ENCODE measurements around the gene DESI1. TPM values are rescaled to one million over a fixed set of nuclear protein-coding genes. Genes with fewer than 3 reads are reported as not detected.
"Not testable (repeated sequence)": the region's sequence is repeated elsewhere in the genome, so short reads cannot be mapped to it uniquely, and the experiment has no call there.

Gene DESI1
- total RNA-seq, 1 donor from 2014 or later, result 29.5 TPM

DNA sequence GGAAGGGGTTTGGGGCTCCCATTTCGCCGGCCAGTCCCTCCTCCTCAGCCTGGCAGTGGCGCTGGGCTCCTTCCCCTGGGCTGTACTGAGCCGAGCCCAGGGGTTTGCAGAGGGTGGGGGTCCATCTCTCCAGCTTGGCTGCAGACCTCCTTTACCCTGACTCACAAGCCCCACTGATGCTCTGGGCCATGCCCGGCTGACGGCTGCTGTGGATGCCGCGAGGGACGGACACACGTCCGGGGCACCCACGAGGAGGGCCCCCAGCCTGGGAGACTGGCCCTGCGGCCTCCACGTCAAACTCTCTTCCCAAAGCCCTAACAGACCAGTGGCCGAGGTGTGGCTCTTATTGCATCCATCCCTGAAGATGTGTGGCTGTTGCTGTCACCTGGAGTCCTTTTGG lies 45.3 kb downstream of the DESI1 start:
- TF ChIP-seq, protein P1, sequence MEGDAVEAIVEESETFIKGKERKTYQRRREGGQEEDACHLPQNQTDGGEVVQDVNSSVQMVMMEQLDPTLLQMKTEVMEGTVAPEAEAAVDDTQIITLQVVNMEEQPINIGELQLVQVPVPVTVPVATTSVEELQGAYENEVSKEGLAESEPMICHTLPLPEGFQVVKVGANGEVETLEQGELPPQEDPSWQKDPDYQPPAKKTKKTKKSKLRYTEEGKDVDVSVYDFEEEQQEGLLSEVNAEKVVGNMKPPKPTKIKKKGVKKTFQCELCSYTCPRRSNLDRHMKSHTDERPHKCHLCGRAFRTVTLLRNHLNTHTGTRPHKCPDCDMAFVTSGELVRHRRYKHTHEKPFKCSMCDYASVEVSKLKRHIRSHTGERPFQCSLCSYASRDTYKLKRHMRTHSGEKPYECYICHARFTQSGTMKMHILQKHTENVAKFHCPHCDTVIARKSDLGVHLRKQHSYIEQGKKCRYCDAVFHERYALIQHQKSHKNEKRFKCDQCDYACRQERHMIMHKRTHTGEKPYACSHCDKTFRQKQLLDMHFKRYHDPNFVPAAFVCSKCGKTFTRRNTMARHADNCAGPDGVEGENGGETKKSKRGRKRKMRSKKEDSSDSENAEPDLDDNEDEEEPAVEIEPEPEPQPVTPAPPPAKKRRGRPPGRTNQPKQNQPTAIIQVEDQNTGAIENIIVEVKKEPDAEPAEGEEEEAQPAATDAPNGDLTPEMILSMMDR (IDR thresholded peaks at IDR 0.05), result no peak
- no peaks in the 10 kb centered on the region for H3K27me3 ChIP-seq
- H3K4me3 ChIP-seq, result no peak overlapping the region
- no peak for ATAC-seq
- DNase-seq, result no peak
- no peak overlapping the region for H3K27ac ChIP-seq
- intact Hi-C loops (cut with DNase I), result no loop called here
- no peaks in the 10 kb centered on the region for H3K4me1 ChIP-seq
- H3K9me3 ChIP-seq, result no peaks in the 10 kb centered on the region
- H3K36me3 ChIP-seq, result peaks cover 31% of the 10 kb centered on the region

GRCh38 chr22:41574847-41575381 lies 45.9 kb downstream of the DESI1 start:
- Histone ChIP-seq H3K4me3 (no peak overlapping the region), H3K9me3 (no peaks in the 10 kb centered on the region), H3K36me3 (peaks cover 31% of the 10 kb centered on the region), H3K27ac (peak overlapping the region; percentile 6), H3K27me3 (no peaks in the 10 kb centered on the region), H3K4me1 (no peaks in the 10 kb centered on the region)
- peak; percentile 73 for DNase-seq
- peak; percentile 7 for ATAC-seq
- TF ChIP-seq, protein P1 (IDR thresholded peaks at IDR 0.05), result no peak
- intact Hi-C loops (cut with DNase I), result no loop called here

DNA sequence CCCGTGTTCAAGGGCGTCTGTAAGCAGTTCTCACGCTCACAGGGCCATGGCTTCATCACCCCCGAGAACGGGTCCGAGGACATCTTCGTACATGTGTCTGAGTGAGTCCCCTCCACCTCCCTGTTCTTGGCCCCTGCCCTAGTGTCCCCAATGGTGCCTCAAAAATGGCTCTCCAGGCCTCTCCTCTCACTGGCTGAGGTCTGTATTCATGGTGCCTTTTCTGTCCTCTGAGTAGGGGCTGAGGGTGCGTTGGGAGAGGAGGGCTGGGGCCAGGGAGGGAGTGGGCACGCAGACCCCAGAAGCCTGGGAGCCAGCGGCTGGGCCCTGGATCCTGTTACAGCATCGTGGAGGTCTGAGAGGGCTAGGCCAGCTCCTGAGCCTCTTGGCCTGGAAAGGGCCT lies 47.2 kb downstream of the DESI1 start:
- H3K4me1 ChIP-seq, result no peaks in the 10 kb centered on the region
- ATAC-seq (no peak), DNase-seq (no peak)
- H3K4me3 ChIP-seq, result no peak overlapping the region
- H3K36me3 ChIP-seq, result peaks cover 23% of the 10 kb centered on the region
- no peaks in the 10 kb centered on the region for H3K27me3 ChIP-seq
- H3K27ac ChIP-seq, result no peak overlapping the region
- TF ChIP-seq, protein P1 (IDR thresholded peaks at IDR 0.05), result no peak
- intact Hi-C loops (cut with DNase I), result no loop called here
- no peaks in the 10 kb centered on the region for H3K9me3 ChIP-seq

GRCh38 chr22:41572305-41572704 lies 48.5 kb downstream of the DESI1 start:
- H3K27ac ChIP-seq; H3K9me3 ChIP-seq; intact Hi-C loops (cut with DNase I); ATAC-seq; H3K27me3 ChIP-seq; H3K4me1 ChIP-seq; DNase-seq; H3K4me3 ChIP-seq: not testable (repeated sequence)
- peaks cover 10% of the 10 kb centered on the region for H3K36me3 ChIP-seq

- intact Hi-C loops (cut with DNase I), result no loop called here
- Histone ChIP-seq H3K27me3 (no peaks in the 10 kb centered on the region), H3K4me1 (no peaks in the 10 kb centered on the region), H3K9me3 (no peaks in the 10 kb centered on the region), H3K27ac (no peak overlapping the region), H3K36me3 (peaks cover 5% of the 10 kb centered on the region), H3K4me3 (no peak overlapping the region)
- TF ChIP-seq, protein P1 (IDR thresholded peaks at IDR 0.05), result no peak
- DNase-seq (no peak), ATAC-seq (no peak)
These were observed 49.1 kb downstream of the DESI1 start for GRCh38 chr22:41571786-41572185.

DNA sequence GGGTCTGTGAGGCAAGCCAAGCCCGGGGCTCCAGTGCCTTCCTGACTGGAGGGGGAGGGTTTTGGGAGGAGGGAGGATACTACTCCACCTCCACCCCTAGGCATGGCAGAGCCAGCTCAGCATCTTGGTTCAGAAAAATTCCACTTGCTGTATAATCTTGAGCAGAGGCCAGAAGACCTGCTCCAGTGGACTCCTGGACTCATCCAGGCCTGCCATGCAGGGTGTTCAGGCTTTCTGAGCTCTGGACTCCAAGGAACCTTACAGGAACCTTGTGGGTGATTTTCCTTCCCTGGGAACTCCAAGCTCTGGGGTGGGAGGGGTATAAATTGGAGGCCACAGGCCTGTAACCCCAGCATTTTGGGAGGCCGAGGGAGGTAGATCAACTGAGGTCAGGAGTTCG lies 50.6 kb downstream of the DESI1 start:
- H3K9me3 ChIP-seq, result no peaks in the 10 kb centered on the region
- DNase-seq (no peak), ATAC-seq (no peak)
- intact Hi-C loops (cut with DNase I), result no loop called here
- no peaks in the 10 kb centered on the region for H3K4me1 ChIP-seq
- H3K27me3 ChIP-seq, result no peaks in the 10 kb centered on the region
- H3K36me3 ChIP-seq, result no peaks in the 10 kb centered on the region
- no peak overlapping the region for H3K27ac ChIP-seq
- H3K4me3 ChIP-seq, result no peak overlapping the region
- TF ChIP-seq, protein P1 (IDR thresholded peaks at IDR 0.05), result no peak

Measured in upper lobe of right lung (tissue), 1 donor.